22Rv1 (cell line): ENCODE measurements around the gene DIPK1B.
A peak's percentile ranks its signal among the peaks of the same experiment; 100 is the strongest.
"Not testable (repeated sequence)": the region's sequence is repeated elsewhere in the genome, so short reads cannot be mapped to it uniquely, and the experiment has no call there.

Experiments
- H3K27ac ChIP-seq: fragments of 450-650 bp; 2 replicates; pipeline ENCODE4 v1.5.1; 2017
- ZFX ChIP-seq: fragments of 450-650 bp; IDR thresholded peaks from 2 replicates; pipeline ENCODE4 v1.6.1; 2017; ENCODE audit warnings: antibody characterized with exemption, borderline replicate concordance
- TF ChIP-seq, protein P1 (sequence below): fragments of 450-650 bp; IDR thresholded peaks from 2 replicates; pipeline ENCODE4 v1.5.1; 2017; ENCODE audit warnings: mild to moderate bottlenecking

DIPK1B gene

DNA sequence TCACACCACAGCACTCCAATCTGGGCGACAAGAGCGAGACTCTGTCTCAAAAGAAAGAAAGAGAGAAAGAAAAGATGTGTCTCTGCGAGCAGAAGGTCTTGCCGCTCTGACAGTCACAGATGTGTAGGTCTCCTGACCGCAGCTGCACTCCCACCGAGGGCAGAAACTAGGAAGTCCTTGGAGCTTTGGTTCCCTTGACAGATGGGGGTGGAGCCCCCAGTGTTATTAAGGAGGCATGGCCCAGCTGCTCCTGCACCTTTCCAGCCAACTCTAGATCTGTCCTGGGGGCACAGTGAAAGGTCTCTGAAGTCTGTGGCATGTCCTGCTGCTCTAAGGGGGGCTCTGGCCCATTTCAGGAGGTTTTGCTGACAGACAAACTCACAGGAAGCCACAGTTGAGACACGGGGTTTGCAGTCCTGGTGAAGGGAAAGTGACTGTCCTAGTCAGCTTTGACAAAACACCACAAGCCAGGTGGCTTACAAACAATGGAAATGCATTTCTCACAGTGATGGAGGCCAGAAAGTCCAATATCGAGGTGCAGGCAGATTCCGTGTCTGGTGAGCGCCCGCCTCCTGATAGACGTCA, 9.0 kb upstream of the DIPK1B start:
- TF ChIP-seq, protein P1, sequence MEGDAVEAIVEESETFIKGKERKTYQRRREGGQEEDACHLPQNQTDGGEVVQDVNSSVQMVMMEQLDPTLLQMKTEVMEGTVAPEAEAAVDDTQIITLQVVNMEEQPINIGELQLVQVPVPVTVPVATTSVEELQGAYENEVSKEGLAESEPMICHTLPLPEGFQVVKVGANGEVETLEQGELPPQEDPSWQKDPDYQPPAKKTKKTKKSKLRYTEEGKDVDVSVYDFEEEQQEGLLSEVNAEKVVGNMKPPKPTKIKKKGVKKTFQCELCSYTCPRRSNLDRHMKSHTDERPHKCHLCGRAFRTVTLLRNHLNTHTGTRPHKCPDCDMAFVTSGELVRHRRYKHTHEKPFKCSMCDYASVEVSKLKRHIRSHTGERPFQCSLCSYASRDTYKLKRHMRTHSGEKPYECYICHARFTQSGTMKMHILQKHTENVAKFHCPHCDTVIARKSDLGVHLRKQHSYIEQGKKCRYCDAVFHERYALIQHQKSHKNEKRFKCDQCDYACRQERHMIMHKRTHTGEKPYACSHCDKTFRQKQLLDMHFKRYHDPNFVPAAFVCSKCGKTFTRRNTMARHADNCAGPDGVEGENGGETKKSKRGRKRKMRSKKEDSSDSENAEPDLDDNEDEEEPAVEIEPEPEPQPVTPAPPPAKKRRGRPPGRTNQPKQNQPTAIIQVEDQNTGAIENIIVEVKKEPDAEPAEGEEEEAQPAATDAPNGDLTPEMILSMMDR = no peak
- no peak for TF ChIP-seq ZFX
- H3K27ac ChIP-seq = no peak overlapping the region

DNA sequence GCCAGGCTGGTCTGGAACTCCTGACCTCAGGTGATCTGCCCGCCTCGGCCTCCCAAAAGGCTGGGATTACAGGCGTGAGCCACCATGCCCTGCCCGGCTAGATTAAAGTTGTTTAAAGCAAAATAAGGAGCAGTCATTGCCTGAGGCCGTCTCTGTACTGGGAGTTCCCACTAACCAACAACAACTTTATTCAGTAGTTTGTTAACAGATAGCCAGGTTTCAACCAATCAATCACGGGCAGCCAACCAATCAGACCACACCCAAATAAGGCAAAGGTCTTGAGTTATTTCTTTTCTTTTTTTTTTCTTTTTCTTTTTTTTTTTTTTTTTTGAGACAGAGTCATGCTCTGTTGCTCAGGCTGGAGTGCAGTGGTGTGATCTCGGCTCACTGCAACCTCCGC, 7.6 kb upstream of the DIPK1B start:
- not testable (repeated sequence) for H3K27ac ChIP-seq

DNA sequence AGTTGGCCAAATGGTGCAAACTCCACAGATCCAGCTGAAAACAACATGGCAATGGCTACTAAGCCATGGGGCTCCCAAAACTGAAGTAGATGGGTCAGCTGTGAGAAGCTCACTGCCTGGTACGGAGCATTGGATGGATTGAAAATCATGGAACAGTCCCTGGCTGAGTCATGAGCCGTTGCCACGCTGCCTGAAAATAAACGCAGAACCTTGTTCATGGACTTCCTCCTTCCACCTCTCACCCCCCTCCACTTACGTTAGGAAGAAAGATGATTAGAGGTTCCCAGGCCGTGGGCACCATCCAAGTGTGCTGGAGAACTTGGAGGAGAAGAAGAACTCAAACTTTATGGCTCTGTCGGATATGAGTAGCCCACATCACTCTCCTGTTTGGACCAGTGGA, 6.8 kb upstream of the DIPK1B start:
- no peak for TF ChIP-seq ZFX
- TF ChIP-seq, protein P1 = no peak
- no peak overlapping the region for H3K27ac ChIP-seq

DNA sequence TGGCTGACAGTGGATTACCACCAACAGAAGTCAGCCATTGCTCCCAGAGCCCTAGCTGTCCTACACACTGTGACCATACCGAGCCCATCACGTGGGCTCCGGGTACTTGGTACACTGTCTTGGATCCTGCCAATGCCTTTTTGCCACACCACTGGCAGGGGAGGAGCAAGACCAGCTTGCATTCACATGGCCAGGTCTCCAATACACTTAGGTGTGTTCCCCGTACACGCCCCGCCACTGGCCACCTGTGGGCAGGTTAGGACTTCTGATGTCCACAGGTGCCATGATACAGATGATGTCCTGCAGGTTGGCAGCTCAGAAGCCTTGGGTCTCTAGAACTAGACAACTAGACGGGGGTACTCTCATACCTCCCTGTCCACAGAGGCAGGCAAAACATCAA, 5.4 kb upstream of the DIPK1B start:
- no peak overlapping the region for H3K27ac ChIP-seq
- TF ChIP-seq, protein P1 = no peak
- no peak for TF ChIP-seq ZFX

- H3K27ac ChIP-seq = no peak overlapping the region
- TF ChIP-seq, protein P1 = no peak
- TF ChIP-seq ZFX = no peak
Measured at GRCh38 chr9:136707849-136708517, 4.4 kb upstream of the DIPK1B start.

GRCh38 chr9:136709454-136710109, 2.8 kb upstream of the DIPK1B start:
- no peak for TF ChIP-seq ZFX
- TF ChIP-seq, protein P1 = no peak
- no peak overlapping the region for H3K27ac ChIP-seq

DNA sequence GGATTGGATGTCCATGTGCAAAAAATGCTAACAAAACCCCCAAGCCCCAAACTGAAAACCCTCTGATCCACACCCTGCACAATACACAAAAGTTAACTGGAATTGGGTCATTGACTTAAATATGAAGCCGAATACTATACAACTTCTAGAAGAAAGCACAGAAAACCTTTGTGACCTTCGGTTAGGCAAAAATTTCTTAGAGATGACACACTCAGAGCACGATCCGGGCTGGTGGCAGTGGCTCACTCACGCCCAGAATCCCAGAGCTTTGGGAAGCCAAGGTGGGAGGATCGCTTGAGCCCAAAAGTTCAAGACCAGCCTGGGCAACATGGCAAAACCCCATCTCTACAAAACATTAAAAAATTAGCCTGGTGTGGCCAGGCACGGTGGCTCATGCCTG, 1.8 kb upstream of the DIPK1B start:
- H3K27ac ChIP-seq = peak overlapping the region; percentile 65; the same call in 1 of the 2 replicates
- TF ChIP-seq ZFX = no peak
- TF ChIP-seq, protein P1 = no peak

DNA sequence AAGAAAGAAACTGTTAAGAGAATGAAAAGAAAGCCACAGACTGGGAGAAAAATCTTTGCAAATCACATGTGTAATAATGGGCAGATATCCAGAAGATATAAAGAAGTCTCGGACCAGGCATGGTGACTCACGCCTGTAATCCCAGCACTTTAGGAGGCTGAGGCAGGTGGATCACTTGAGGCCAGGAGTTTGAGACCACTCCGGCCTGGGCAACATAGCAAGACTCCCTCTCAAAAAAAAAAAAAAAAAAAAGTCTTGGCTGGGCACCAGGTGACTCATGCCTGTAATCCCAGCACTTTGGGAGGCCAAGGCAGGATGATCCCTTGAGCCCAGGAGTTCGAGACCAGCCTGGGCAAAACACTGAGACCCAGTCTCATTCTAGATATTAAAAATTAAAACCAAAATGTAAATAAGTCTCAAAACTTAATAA, 1.1 kb upstream of the DIPK1B start:
- peak overlapping the region; percentile 65; the same call in 1 of the 2 replicates for H3K27ac ChIP-seq
